Activated CD4-positive, CD25-positive, alpha-beta regulatory T cell treated with anti-CD3 and anti-CD28 coated beads, Interleukin-2, amount 50 U/mL, for 72 hours (primary cell): ENCODE results near the gene TUBA1C.
"Not testable (repeated sequence)": the region's sequence is repeated elsewhere in the genome, so short reads cannot be mapped to it uniquely, and the experiment has no call there.

Experiments used
- DNase-seq: peaks from one replicate; pipeline ENCODE4 v3.0.0; 2021

TUBA1C gene

GRCh38 chr12:49255857-49256637, 8.8 kb upstream of the TUBA1C start:
- DNase-seq: no peak

GRCh38 chr12:49257508-49258184, 7.2 kb upstream of the TUBA1C start:
- not testable (repeated sequence) for DNase-seq

- no peak for DNase-seq
These were observed 5.4 kb upstream of the TUBA1C start for GRCh38 chr12:49259452-49259851.

GRCh38 chr12:49260166-49260565, 4.7 kb upstream of the TUBA1C start:
- DNase-seq: no peak

- DNase-seq: no peak
These were observed 4.1 kb upstream of the TUBA1C start for GRCh38 chr12:49260571-49261363.

GRCh38 chr12:49261721-49262120, 3.2 kb upstream of the TUBA1C start:
- DNase-seq: no peak

- DNase-seq: no peak
These were observed 1.5 kb upstream of the TUBA1C start for GRCh38 chr12:49263400-49263763.

- DNase-seq: peak; percentile 61
These were observed 413 bp upstream of the TUBA1C start for GRCh38 chr12:49264466-49264872.

- not testable (repeated sequence) for DNase-seq
These were observed 4.3 kb downstream of the TUBA1C start for GRCh38 chr12:49269191-49269590.

- DNase-seq: no peak
These were observed 8.2 kb downstream of the TUBA1C start for GRCh38 chr12:49272790-49273725.

GRCh38 chr12:49273726-49274395, 9.0 kb downstream of the TUBA1C start:
- no peak for DNase-seq

GRCh38 chr12:49274396-49275069, 9.7 kb downstream of the TUBA1C start:
- DNase-seq: no peak

- DNase-seq: no peak
These were observed 11.7 kb downstream of the TUBA1C start for GRCh38 chr12:49276304-49277290.

- DNase-seq: no peak
These were observed 12.6 kb downstream of the TUBA1C start for GRCh38 chr12:49277466-49277865.

- no peak for DNase-seq
These were observed 14.9 kb downstream of the TUBA1C start for GRCh38 chr12:49279706-49280159.

- not testable (repeated sequence) for DNase-seq
These were observed 15.7 kb downstream of the TUBA1C start for GRCh38 chr12:49280545-49280944.

- no peak for DNase-seq
These were observed 17.4 kb downstream of the TUBA1C start for GRCh38 chr12:49282302-49282701.

GRCh38 chr12:49282740-49283375, 18.0 kb downstream of the TUBA1C start:
- not testable (repeated sequence) for DNase-seq
